ENCODE results near the gene SPRR1A. TPM values are rescaled to one million over a fixed set of nuclear protein-coding genes. Genes with fewer than 3 reads are reported as not detected.

The SPRR1A gene
- total and polyA plus RNA-seq, 10 of the 15 experiments (the other 5 are each of a cell fraction or from before 2014, with no cell fraction given): not detected

GRCh38 chr1:152960452-152961044 is 23.3 kb upstream of the SPRR1A start:
- SMC1A ChIA-PET (ENCODE audit: uncharacterized antibody, unreplicated experiment): interaction anchor here (1.1 to 2.7 kb wide), 4 partner anchors 10 to 236 kb away, joined by 3 to 28 read pairs (median 4); partner anchors contain the start of gene SPRR4
- Histone ChIP-seq H2AFZ (ENCODE audit: control insufficient read depth, low read depth, low read length) (no peak overlapping the region), H3K9ac (ENCODE audit: control insufficient read depth, insufficient read depth, low read length) (no peak overlapping the region), H3K4me3 (no peak overlapping the region), H3K4me1 (ENCODE audit: control insufficient read depth, insufficient read depth, low read length) (no peaks in the 10 kb centered on the region), H4K20me1 (ENCODE audit: control insufficient read depth, insufficient read depth) (no peaks in the 10 kb centered on the region), H3K27ac (ENCODE audit: control insufficient read depth, insufficient read depth) (no peak overlapping the region), H3K79me2 (ENCODE audit: control insufficient read depth, insufficient read depth, low read length) (no peaks in the 10 kb centered on the region), H3K4me2 (ENCODE audit: control insufficient read depth, insufficient read depth) (no peak overlapping the region), H3K9me3 (replicated peaks; ENCODE audit: control insufficient read depth, insufficient read depth, low read length) (no peaks in the 10 kb centered on the region), H3K27me3 (replicated peaks in 1 of 2; ENCODE audit: control insufficient read depth in 2 of 2, insufficient read depth in 2 of 2, low read length in 1 of 2) (peaks cover 0 to 2% of the 10 kb centered on the region in 2 experiments; a peak in 1 of 4 replicates), H3K36me3 (ENCODE audit: control insufficient read depth in 2 of 2, insufficient read depth in 2 of 2, low read length in 1 of 2) (no peaks in the 10 kb centered on the region)
- RAD21 ChIA-PET (ENCODE audit: unreplicated experiment): interaction anchor here (0.8 to 2.1 kb wide), 5 partner anchors 72 to 236 kb away, joined by 3 to 27 read pairs (median 4); no protein-coding TSS in a partner anchor
- FAIRE-seq: no peak
- intact Hi-C loops (cut with micrococcal nuclease; ENCODE audit: unreplicated experiment) (loop anchor here (1.0 to 10.0 kb wide), 2 partner anchors 232 to 264 kb away; no protein-coding TSS in a partner anchor), in situ Hi-C loops (cut with MboI) (no loop called here)
- no peak for DNase-seq (ENCODE audit: low read depth, low spot score)
- TF ChIP-seq E4F1 (IDR thresholded peaks at IDR 0.05; ENCODE audit: borderline replicate concordance, partially characterized antibody): no peak
- no peak for TF ChIP-seq SPI1 (IDR thresholded peaks at IDR 0.05; ENCODE audit: borderline replicate concordance, insufficient read depth, low read depth, low read length)
- no peak for TF ChIP-seq PBX3 (IDR thresholded peaks at IDR 0.05; ENCODE audit: insufficient replicate concordance, low read depth, low read length)
- peak; percentile 43 to 47 (median 44); a peak in 5 of 6 replicates for TF ChIP-seq CTCF (IDR thresholded peaks at IDR 0.05 in 2 of 3, conservative IDR thresholded peaks at IDR 0.05 in 1 of 3; ENCODE audit: control insufficient read depth in 2 of 3, extremely low read depth in 1 of 3, insufficient read depth in 1 of 3, low read depth in 3 of 3, low read length in 3 of 3)
- no peak for TF ChIP-seq HDGF (IDR thresholded peaks at IDR 0.05)
- TF ChIP-seq TARDBP (IDR thresholded peaks at IDR 0.05; ENCODE audit: borderline replicate concordance): no peak
- no peak for TF ChIP-seq ETV6 (conservative IDR thresholded peaks at IDR 0.05 in 1 of 2, IDR thresholded peaks at IDR 0.05 in 1 of 2; ENCODE audit: borderline replicate concordance in 1 of 2, low read depth in 1 of 2)
- TF ChIP-seq RAD21 (IDR thresholded peaks at IDR 0.05; ENCODE audit: insufficient read depth, low read depth, low read length): peak; percentile 75
- peak; percentile 64 for TF ChIP-seq SMC3 (IDR thresholded peaks at IDR 0.05; ENCODE audit: borderline replicate concordance, low read length)
- no peak for TF ChIP-seq ZNF592 (IDR thresholded peaks at IDR 0.05)
- no peak for TF ChIP-seq SP1 (IDR thresholded peaks at IDR 0.05; ENCODE audit: low read depth, low read length)
- POLR2A ChIA-PET: no interaction called here
- 17% methylated on average over 10 of the region's 10 CpGs for WGBS (ENCODE audit: insufficient coverage, insufficient replicate concordance, low lambda C conversion rate, missing lambda C conversion rate)
- peak; percentile 67 for ATAC-seq
- BruUV-seq (replicated peaks): no TSS peak
- CTCF ChIA-PET: interaction anchor here (0.7 to 7.6 kb wide), 13 partner anchors 8 to 317 kb away, joined by 3 to 66 read pairs (median 4); partner anchors contain the start of genes SPRR2A and SPRR4

Data from GM12878 (cell line).